B cell (primary cell): ENCODE measurements around the gene ATP1A4. TPM values are rescaled to one million over a fixed set of nuclear protein-coding genes. Genes with fewer than 3 reads are reported as not detected.

ENCODE experiments used
- ATAC-seq: fragments of 200-7000 bp; cut with Tn5 transposase; one replicate; pipeline ENCODE4 v1.10.0; 2021; ENCODE audit warnings: low read depth, mild to moderate bottlenecking, moderate number of reproducible peaks, moderate library complexity
- CTCF ChIA-PET: fragments of 350-600 bp; sonication (Branson Sonifier 250); formaldehyde crosslinking; loops from one replicate; lab custom pipeline; 2021; ENCODE audit warnings: antibody characterized with exemption, inconsistent platforms; lab: Charles Lee
- POLR2A ChIA-PET: fragments of 350-600 bp; sonication (Branson Sonifier 250); formaldehyde crosslinking; loops from one replicate; lab custom pipeline; 2021; ENCODE audit warnings: antibody characterized with exemption; lab: Charles Lee
- DNase-seq: peaks from one replicate; pipeline ENCODE4 v3.0.0; 2013
- H2AFZ ChIP-seq: 2 replicates; pipeline ENCODE4 v1.6.1; 2012; ENCODE audit warnings: mild to moderate bottlenecking, low read depth, low read length; ENCODE audit not compliant: insufficient read depth, poor library complexity, severe bottlenecking
- H3K27ac ChIP-seq, 2 donors: 1 replicate in 1 of 2; 2 replicates in 1 of 2; pipeline ENCODE4 v1.5.1; 2012 to 2013; ENCODE audit warnings: low read length in 2 of 2, mild to moderate bottlenecking in 2 of 2, moderate library complexity in 1 of 2
- H3K27me3 ChIP-seq, 4 experiments: fragments of 200-600 bp in 1 of 4; sonication (generic) in 1 of 4; replicated peaks in 1 of 4; 1 replicate in 2 of 4; 2 replicates in 2 of 4; pipeline versions ENCODE4 v1.6.1 to v1.7.0; 2013 to 2016; ENCODE audit warnings: low read length in 3 of 4, mild to moderate bottlenecking in 2 of 4, mixed read lengths in 1 of 4, moderate library complexity in 1 of 4; ENCODE audit not compliant: insufficient read depth in 4 of 4, control insufficient read depth in 3 of 4; ENCODE audit errors: control extremely low read depth in 1 of 4
- H3K36me3 ChIP-seq, 2 experiments: replicated peaks in 1 of 2; 1 replicate in 1 of 2; 2 replicates in 1 of 2; pipeline versions ENCODE4 v1.6.1 to v1.7.1; 2013; ENCODE audit warnings: low read length in 1 of 2; ENCODE audit not compliant: insufficient read depth in 2 of 2, control insufficient read depth in 1 of 2; ENCODE audit errors: control extremely low read depth in 1 of 2, extremely low read depth in 1 of 2
- H3K4me1 ChIP-seq, 2 donors: fragments of 200-600 bp in 1 of 2; sonication (generic) in 1 of 2; 1 replicate in 1 of 2; 2 replicates in 1 of 2; pipeline versions ENCODE4 v1.5.1 to v1.6.1; 2013 to 2017; ENCODE audit warnings: low read length in 2 of 2; ENCODE audit not compliant: control insufficient read depth in 2 of 2, insufficient read depth in 2 of 2
- H3K4me2 ChIP-seq: replicated peaks from 2 replicates; pipeline ENCODE3; 2012; ENCODE audit warnings: mild to moderate bottlenecking, low read depth, low read length; ENCODE audit not compliant: poor library complexity, severe bottlenecking
- H3K4me3 ChIP-seq, 5 experiments: fragments of 200-600 bp in 1 of 5; sonication (generic) in 1 of 5; 1 replicate in 3 of 5; 2 replicates in 2 of 5; pipeline versions ENCODE4 v1.5.1 to v1.7.0; 2011 to 2016; ENCODE audit warnings: low read length in 4 of 5, mild to moderate bottlenecking in 4 of 5, low read depth in 2 of 5, control low read depth in 1 of 5, moderate library complexity in 1 of 5; ENCODE audit not compliant: insufficient read depth in 1 of 5; ENCODE audit errors: control extremely low read depth in 1 of 5, extremely low read depth in 1 of 5
- H3K79me2 ChIP-seq: fragments of 200-600 bp; sonication (generic); one replicate; pipeline ENCODE4 v1.6.0; 2016; ENCODE audit warnings: low read length; ENCODE audit not compliant: control insufficient read depth, insufficient read depth
- H3K9ac ChIP-seq: fragments of 200-600 bp; sonication (generic); 2 replicates; pipeline ENCODE4 v1.6.1; 2017; ENCODE audit warnings: mild to moderate bottlenecking, low read length, moderate library complexity
- H3K9me3 ChIP-seq, 3 donors: one replicate each; pipeline versions ENCODE4 v1.6.1 to v1.7.1; 2013; ENCODE audit warnings: low read length in 2 of 3; ENCODE audit not compliant: control insufficient read depth in 2 of 3, insufficient read depth in 1 of 3; ENCODE audit errors: control extremely low read depth in 1 of 3
- H4K20me1 ChIP-seq: 2 replicates; pipeline ENCODE4 v1.6.0; 2012; ENCODE audit warnings: mild to moderate bottlenecking, low read length; ENCODE audit not compliant: insufficient read depth, control insufficient read depth, poor library complexity, severe bottlenecking
- H3K27ac Mint-ChIP-seq: one replicate; pipeline ENCODE4 v1.8.0; 2021; ENCODE audit warnings: mixed read lengths
- H3K27me3 Mint-ChIP-seq: one replicate; pipeline ENCODE4 v1.8.0; 2021; ENCODE audit warnings: mixed read lengths
- H3K4me1 Mint-ChIP-seq: one replicate; pipeline ENCODE4 v1.8.0; 2021; ENCODE audit warnings: mixed read lengths
- H3K4me3 Mint-ChIP-seq: one replicate; pipeline ENCODE4 v1.8.0; 2021; ENCODE audit warnings: mixed read lengths
- H3K9me3 Mint-ChIP-seq: one replicate; pipeline ENCODE4 v1.8.0; 2022; ENCODE audit warnings: mixed read lengths; ENCODE audit not compliant: insufficient read depth
- EZH2 ChIP-seq: IDR thresholded peaks from 2 replicates; pipeline ENCODE4 v1.6.1; 2012; ENCODE audit warnings: borderline replicate concordance, low read depth, mild to moderate bottlenecking, moderate library complexity, low read length; ENCODE audit not compliant: insufficient read depth, poor library complexity, severe bottlenecking
- WGBS: methylation state at CpG from one replicate; pipeline ENCODE4 v1.1.5; 2013; ENCODE audit warnings: missing lambda C conversion rate; ENCODE audit not compliant: insufficient coverage; 5-methylcytosine and 5-hydroxymethylcytosine counted together
- intact Hi-C: fragments of 100-400 bp; cut with micrococcal nuclease; formaldehyde crosslinking; loops from one replicate; pipeline ENCODE4 v1.10.0; 2022
- polyA plus RNA-seq: library from polyadenylated mRNA; depleted of rRNA; stranded (reverse); fragments of >200 nt; gene quantifications from 2 replicates; pipeline ENCODE4 v1.2.3, GENCODE V29; 2012
- total RNA-seq, 2 donors: library from RNA; stranded (reverse); fragments of 120-200 nt in 1 of 2; gene quantifications; 1 replicate in 1 of 2; 2 replicates in 1 of 2; pipeline versions ENCODE4 v1.2.3 to v1.2.4, GENCODE V29; 2013 to 2022
- TF ChIP-seq, protein P1 (sequence below): fragments of 200-600 bp; IDR thresholded peaks from one replicate; pipeline ENCODE4 v1.8.0; 2022; ENCODE audit warnings: antibody characterized with exemption, mild to moderate bottlenecking

The ATP1A4 gene
- total and polyA plus RNA-seq, 2 donors (not counting 1 experiment from before 2014, with no cell fraction given): 0.12 TPM; not detected in 1

DNA sequence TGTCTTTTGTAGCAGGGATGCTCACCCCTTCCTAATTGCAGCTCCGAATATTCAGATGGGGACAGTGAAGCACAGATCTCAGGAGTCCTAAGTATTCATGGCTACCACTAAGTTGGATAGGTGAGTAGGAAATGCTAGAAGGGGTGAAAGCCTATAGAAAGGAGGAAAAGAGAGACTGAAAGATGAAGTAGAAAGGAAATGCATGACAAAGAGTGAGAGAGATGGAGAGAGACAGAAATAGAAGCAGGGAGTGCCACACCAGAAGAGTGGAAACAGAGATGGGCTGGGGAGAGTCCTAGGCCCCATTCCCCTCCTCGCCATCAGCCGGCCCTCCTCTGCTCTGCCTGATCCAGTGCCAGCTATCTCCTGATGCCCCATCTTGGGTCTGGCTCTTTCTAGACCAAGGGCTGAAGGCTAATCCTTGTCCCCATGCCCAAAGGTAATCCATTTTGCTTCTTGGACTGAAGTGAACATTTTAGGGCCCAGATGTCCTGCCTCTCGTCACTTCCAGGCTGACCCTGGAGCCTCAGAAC, 55.8 kb downstream of the ATP1A4 start:
- Histone ChIP-seq H3K4me3 (peak overlapping the region in 1 of 5 experiments; percentile 71), H3K27me3 (no peaks in the 10 kb centered on the region), H3K4me2 (peak overlapping the region; percentile 94), H3K79me2 (peaks cover 15% of the 10 kb centered on the region), H3K9ac (no peak overlapping the region), H3K36me3 (peaks cover 9 to 35% of the 10 kb centered on the region in 2 experiments), H3K27ac (peak overlapping the region; percentile 94 to 98), H4K20me1 (no peaks in the 10 kb centered on the region), H2AFZ (no peak overlapping the region), H3K4me1 (peaks cover 26 to 35% of the 10 kb centered on the region in 2 donors), H3K9me3 (no peaks in the 10 kb centered on the region)
- ChIA-PET CTCF (interaction anchor here (1.0 to 9.7 kb wide), 6 partner anchors 11 to 84 kb away, joined by 5 to 77 read pairs (median 23); no protein-coding TSS in a partner anchor), POLR2A (no interaction called here)
- intact Hi-C loops: no loop called here
- DNase-seq (no peak), ATAC-seq (no peak)
- H3K27me3 Mint-ChIP-seq: no peaks in the 10 kb centered on the region
- peak overlapping the region; percentile 89 for H3K27ac Mint-ChIP-seq
- peak overlapping the region; percentile 88 for H3K4me3 Mint-ChIP-seq
- peaks cover 64% of the 10 kb centered on the region for H3K4me1 Mint-ChIP-seq
- H3K9me3 Mint-ChIP-seq: no peaks in the 10 kb centered on the region
- TF ChIP-seq EZH2: no peak
- WGBS: 87% methylated on average over 2 of the region's 4 CpGs

- H3K4me1 ChIP-seq: peaks cover 26 to 35% of the 10 kb centered on the region in 2 donors
- H3K9ac ChIP-seq: no peak overlapping the region
- intact Hi-C loops: no loop called here
- H3K4me1 Mint-ChIP-seq: peaks cover 58% of the 10 kb centered on the region
- no peaks in the 10 kb centered on the region for H4K20me1 ChIP-seq
- H3K27ac Mint-ChIP-seq: peak overlapping the region; percentile 77
- DNase-seq: no peak
- H3K4me3 ChIP-seq: no peak overlapping the region
- H3K9me3 Mint-ChIP-seq: no peaks in the 10 kb centered on the region
- H2AFZ ChIP-seq: no peak overlapping the region
- H3K4me3 Mint-ChIP-seq: peak overlapping the region; percentile 37
- no peak for TF ChIP-seq EZH2
- TF ChIP-seq, protein P1, sequence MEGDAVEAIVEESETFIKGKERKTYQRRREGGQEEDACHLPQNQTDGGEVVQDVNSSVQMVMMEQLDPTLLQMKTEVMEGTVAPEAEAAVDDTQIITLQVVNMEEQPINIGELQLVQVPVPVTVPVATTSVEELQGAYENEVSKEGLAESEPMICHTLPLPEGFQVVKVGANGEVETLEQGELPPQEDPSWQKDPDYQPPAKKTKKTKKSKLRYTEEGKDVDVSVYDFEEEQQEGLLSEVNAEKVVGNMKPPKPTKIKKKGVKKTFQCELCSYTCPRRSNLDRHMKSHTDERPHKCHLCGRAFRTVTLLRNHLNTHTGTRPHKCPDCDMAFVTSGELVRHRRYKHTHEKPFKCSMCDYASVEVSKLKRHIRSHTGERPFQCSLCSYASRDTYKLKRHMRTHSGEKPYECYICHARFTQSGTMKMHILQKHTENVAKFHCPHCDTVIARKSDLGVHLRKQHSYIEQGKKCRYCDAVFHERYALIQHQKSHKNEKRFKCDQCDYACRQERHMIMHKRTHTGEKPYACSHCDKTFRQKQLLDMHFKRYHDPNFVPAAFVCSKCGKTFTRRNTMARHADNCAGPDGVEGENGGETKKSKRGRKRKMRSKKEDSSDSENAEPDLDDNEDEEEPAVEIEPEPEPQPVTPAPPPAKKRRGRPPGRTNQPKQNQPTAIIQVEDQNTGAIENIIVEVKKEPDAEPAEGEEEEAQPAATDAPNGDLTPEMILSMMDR: no peak
- no peaks in the 10 kb centered on the region for H3K9me3 ChIP-seq
- ChIA-PET POLR2A (interaction anchor here (0.5 to 0.6 kb wide), 3 partner anchors 20 to 1511 kb away, joined by 3 read pairs; no protein-coding TSS in a partner anchor), CTCF (interaction anchor here (1.0 to 9.7 kb wide), 6 partner anchors 11 to 84 kb away, joined by 4 to 77 read pairs (median 10); no protein-coding TSS in a partner anchor)
- no peak for ATAC-seq
- H3K36me3 ChIP-seq: peaks cover 11 to 43% of the 10 kb centered on the region in 2 experiments
- H3K27ac ChIP-seq: peak overlapping the region in 1 of 2 donors; percentile 98
- H3K79me2 ChIP-seq: peaks cover 15% of the 10 kb centered on the region
- H3K27me3 Mint-ChIP-seq: no peaks in the 10 kb centered on the region
- 92% methylated on average over 9 of the region's 9 CpGs for WGBS
- no peaks in the 10 kb centered on the region for H3K27me3 ChIP-seq
- no peak overlapping the region for H3K4me2 ChIP-seq
These were observed 56.6 kb downstream of the ATP1A4 start for GRCh38 chr1:160207771-160208556.
